ENCODE data around the gene SGPP1. TPM values are rescaled to one million over a fixed set of nuclear protein-coding genes. Genes with fewer than 3 reads are reported as not detected.

SGPP1 gene
- total and polyA plus RNA-seq, 2 of the 8 experiments (the other 6 are each of a cell fraction or from before 2014, with no cell fraction given) = 5.7 to 8.1 TPM

- TF ChIP-seq NANOG (IDR thresholded peaks at IDR 0.05; ENCODE audit: insufficient read depth, low read depth, low read length, poor library complexity, severe bottlenecking) = no peak
- TF ChIP-seq KDM5A (IDR thresholded peaks at IDR 0.05; ENCODE audit: low read length) = 0 out of 2 replicates have a peak, but pooled peaks have one; percentile 33
- TF ChIP-seq RNF2 (IDR thresholded peaks at IDR 0.05; ENCODE audit: borderline replicate concordance, low read depth, low read length, missing control alignments, poor library complexity, severe bottlenecking) = no peak
- TF ChIP-seq GTF2F1 (IDR thresholded peaks at IDR 0.05; ENCODE audit: borderline replicate concordance, low read depth, low read length) = no peak
- no peak for TF ChIP-seq ATF3 (IDR thresholded peaks at IDR 0.05; ENCODE audit: insufficient read depth, low read depth, low read length)
- no peak for TF ChIP-seq CTBP2 (IDR thresholded peaks at IDR 0.05; ENCODE audit: borderline replicate concordance, insufficient read depth, insufficient read length, low read length)
- peak; percentile 45 for TF ChIP-seq ASH2L (IDR thresholded peaks at IDR 0.05; ENCODE audit: low read length)
- TF ChIP-seq SRF (IDR thresholded peaks at IDR 0.05; ENCODE audit: low read depth, low read length) = no peak
- TF ChIP-seq TEAD4 (IDR thresholded peaks at IDR 0.05; ENCODE audit: low read depth, low read length) = no peak
- no peak for TF ChIP-seq HDAC6 (IDR thresholded peaks at IDR 0.05; ENCODE audit: low read depth, low read length)
- TF ChIP-seq ZNF274 (IDR thresholded peaks at IDR 0.05; ENCODE audit: borderline replicate concordance, extremely low read depth, low read length) = no peak
- no peak for TF ChIP-seq USF2 (IDR thresholded peaks at IDR 0.05; ENCODE audit: low read length)
- TF ChIP-seq CTCF (IDR thresholded peaks at IDR 0.05; ENCODE audit: control extremely low read depth in 1 of 3, insufficient read depth in 1 of 3, low read depth in 1 of 3, low read length in 3 of 3) = no peak
- TF ChIP-seq BCL11A (IDR thresholded peaks at IDR 0.05; ENCODE audit: low read depth in 2 of 2, low read length in 2 of 2) = no peak
- no peak for TF ChIP-seq CEBPB (IDR thresholded peaks at IDR 0.05; ENCODE audit: low read depth, low read length)
- no peak for TF ChIP-seq SUZ12 (IDR thresholded peaks at IDR 0.05; ENCODE audit: low read length)
- TF ChIP-seq GABPA (IDR thresholded peaks at IDR 0.05; ENCODE audit: borderline replicate concordance, insufficient read depth, low read length) = no peak
- TF ChIP-seq TCF12 (IDR thresholded peaks at IDR 0.05; ENCODE audit: low read depth, low read length) = no peak
- no peak for TF ChIP-seq RFX5 (IDR thresholded peaks at IDR 0.05; ENCODE audit: borderline replicate concordance, low read depth, low read length)
- TF ChIP-seq POU5F1 (IDR thresholded peaks at IDR 0.05; ENCODE audit: low read depth, low read length) = no peak
- no peak; the same call in 1 of the 2 replicates for TF ChIP-seq CREB1 (IDR thresholded peaks at IDR 0.05)
- TF ChIP-seq YY1 (IDR thresholded peaks at IDR 0.05; ENCODE audit: low read depth, low read length) = no peak
These were observed 85.6 kb downstream of the SGPP1 start (continued) for GRCh38 chr14:63642229-63642611.
